Anterior cingulate cortex (tissue), 58 donors: ENCODE results near the gene BGN.

Experiments used
- DNase-seq, 58 donors: peaks; one replicate each; lab custom pipeline; 2025; lab: John Stamatoyannopoulos, UW

The BGN gene

DNA sequence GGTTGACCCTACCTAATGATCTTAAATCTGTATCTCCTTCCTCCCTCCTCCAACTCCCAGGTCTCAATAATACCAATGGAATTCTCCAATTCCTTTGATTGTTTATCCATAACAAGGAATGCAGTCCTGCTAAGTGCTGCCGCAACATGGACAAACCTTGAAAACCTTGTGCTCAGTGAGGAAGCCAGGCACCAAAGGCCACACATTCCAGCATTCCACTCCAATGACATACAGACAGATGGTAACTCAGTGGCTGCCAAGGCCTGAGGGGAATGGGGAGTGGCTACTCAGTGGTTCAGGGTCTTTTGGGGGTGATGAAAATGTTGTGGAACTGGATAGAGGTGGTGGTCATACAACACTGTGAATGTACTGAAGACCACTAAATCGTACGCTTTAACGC lies 34.8 kb upstream of the BGN start:
- no peak for DNase-seq

DNA sequence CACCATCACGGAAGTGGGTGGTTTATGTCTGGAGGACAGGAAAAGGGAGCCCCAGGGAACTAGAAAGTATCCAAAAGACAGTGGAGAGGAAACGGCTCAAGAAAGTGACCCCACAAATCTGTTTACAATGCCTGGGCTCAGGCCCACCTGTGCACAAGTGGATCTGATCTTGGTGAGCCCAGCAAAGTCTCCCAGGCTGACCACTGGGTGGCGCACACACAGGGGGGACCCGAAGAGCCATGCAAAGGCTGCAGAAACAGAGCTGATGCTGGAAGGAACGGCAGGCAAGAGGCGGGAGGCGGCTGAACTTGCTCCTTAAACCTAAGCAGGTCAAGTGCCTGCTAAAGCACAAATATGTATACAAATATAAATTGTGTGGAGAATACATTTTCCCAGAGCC lies 34.0 kb upstream of the BGN start:
- peak in 24 of 58 donors; percentile 1 to 39 (median 14) for DNase-seq

GRCh38 chrX:153462291-153462690 lies 32.5 kb upstream of the BGN start:
- DNase-seq, result no peak

DNA sequence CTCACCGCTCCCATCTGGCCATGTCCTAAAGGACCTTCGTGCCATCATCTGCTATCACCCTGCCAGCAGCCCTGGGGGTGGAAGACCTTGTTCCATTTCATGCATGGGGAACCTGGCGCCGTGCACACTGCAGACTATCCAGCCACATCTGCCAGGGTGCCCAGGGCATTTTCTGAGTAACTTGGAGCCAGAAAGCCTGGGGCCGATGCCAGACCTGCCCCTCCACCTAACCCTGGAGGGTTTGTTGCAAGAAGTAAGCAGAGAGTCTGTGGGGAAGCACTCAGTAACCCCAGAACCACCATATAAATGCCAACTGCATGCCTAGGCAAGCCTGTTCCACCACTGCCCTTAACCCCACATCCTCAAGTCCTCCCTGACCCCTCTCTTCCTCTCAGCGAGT lies 31.7 kb upstream of the BGN start:
- no peak for DNase-seq

- DNase-seq, result no peak
These were observed 31.2 kb upstream of the BGN start for GRCh38 chrX:153463556-153463955.

- DNase-seq, result no peak
These were observed 30.7 kb upstream of the BGN start for GRCh38 chrX:153464116-153464515.

DNA sequence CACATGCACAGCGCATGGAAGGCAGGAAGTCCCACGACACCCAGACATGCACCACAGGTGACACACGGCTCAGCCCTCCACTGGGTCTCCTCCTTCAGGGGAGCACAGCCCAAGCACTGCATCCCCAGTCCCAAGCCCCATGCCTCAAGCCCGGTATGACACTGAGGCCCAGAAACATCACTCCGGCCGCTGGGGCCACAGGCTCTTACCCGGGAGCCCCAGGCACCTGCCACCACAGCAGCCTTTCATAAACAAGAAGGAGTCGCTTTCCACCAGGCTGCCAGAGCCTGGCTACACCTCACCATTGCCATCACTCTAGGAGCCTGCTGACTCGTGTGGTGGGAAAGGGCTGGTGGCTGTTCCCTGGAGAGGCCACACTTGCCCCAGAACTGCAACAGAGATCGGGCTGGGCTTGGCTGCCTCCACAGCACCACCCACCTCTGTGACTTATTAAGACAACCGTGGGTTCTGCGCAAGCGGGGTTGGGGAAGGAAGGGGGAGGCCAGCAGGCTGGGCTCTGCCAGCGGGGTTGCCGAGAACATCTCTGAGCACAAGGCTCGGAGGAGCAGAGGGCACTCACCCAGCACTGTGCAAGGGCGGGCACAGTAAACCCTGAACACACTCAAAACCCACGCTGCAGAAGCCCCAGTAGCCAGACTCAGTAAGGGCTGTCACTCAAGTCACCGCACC lies 28.9 kb upstream of the BGN start:
- DNase-seq, result peak in 4 of 58 donors; percentile 1 to 12 (median 3)

GRCh38 chrX:153468008-153468580 lies 26.7 kb upstream of the BGN start:
- DNase-seq, result no peak

GRCh38 chrX:153469811-153470410 lies 24.9 kb upstream of the BGN start:
- DNase-seq, result peak in 5 of 58 donors; percentile 52 to 69 (median 56)

DNA sequence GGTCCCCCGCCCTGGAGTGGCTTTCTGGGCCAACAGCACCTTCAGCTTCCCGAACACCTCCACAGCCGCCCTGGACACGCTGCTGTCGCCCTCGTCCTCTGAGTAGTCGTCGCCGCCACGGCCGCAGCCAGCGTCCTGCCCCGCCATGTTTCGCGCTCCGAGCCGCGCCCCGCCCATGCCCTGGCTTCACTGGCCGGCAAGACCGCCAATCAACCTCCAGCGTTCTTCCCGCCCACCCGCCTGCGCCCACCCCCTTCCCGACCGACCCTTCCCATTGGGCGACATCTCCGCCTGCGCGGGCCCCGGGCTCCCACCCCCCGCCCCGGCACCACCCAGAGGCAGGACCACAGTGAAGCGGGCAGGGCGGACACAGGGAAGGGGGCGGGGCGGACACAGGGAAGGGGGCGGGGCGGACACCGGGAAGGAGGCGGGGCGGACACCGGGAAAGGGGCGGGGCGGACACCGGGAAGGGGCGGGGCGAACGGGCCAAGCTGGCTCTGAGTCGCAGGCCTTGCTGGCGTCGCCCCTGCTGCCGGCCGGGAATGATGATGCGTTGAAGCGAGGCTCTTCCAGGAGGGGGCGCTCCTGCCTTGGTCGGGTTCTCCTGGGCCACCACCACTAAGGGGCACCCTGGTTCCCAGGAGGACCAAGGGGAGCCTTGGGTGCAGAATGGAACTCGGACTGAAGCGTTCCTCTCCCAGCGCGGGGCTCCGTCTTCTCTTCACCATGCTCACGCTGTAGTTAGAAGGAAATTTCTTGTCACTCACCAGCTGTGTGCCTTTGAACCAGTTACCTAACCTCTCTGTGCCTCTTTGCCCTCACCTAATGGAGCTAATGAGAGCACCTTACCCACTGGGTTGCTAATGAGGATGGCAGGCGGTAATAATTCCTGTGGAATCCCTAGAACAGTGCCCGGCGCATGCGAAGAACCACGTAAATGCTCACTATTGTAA lies 24.1 kb upstream of the BGN start, which contains the start of gene HAUS7:
Gene HAUS7 (minus strand): TSS at position 166 of the 953 bp plus-strand sequence. CDS start 19 bp downstream, at position 147.
- DNase-seq, result peak; percentile 38 to 97 (median 88)

- DNase-seq, result no peak
These were observed 23.0 kb upstream of the BGN start for GRCh38 chrX:153471663-153472280.

DNA sequence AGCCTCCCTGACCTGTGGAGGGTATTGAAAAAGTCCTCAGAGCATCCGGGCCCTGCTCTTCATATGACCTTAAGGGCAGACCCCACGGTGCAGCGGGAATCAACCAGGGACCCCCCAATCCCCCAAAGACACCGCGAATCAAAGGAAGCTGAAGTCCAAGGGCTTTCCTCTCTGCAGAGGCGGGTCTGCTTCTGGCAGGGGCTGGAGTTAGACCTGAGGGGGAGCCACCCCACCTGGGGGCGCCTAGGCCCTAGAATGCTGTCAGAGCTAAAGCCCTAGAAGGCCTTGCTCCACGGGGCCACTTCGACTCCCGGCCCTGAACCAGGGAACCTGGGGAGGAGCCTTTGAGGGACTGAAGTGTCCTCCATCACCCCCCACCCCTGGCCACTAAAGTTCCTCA lies 21.7 kb upstream of the BGN start:
- no peak for DNase-seq

GRCh38 chrX:153474266-153474665 lies 20.5 kb upstream of the BGN start:
- DNase-seq, result no peak

GRCh38 chrX:153474718-153475117 lies 20.1 kb upstream of the BGN start:
- DNase-seq, result peak in 34 of 58 donors; percentile 3 to 62 (median 28)

DNA sequence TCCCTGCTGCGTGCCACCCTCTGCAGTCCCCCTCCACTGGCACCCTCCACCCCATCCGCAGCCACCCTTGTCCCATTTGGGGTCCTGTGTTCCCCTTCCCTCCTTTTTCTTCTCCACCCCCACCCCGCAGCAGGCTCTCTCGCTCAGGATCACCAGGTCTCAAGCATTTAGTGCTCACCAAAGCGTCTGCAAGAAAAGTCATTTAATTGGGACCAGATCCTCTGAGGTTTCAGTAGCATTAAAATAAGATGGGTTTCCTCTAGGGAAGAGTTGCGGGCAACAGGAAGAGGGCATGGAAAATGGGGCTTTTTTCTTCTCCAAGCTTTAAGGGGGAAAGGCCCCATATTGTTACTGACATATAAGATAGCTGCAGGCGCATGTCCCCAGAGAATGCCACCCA lies 19.5 kb upstream of the BGN start:
- DNase-seq, result no peak

DNA sequence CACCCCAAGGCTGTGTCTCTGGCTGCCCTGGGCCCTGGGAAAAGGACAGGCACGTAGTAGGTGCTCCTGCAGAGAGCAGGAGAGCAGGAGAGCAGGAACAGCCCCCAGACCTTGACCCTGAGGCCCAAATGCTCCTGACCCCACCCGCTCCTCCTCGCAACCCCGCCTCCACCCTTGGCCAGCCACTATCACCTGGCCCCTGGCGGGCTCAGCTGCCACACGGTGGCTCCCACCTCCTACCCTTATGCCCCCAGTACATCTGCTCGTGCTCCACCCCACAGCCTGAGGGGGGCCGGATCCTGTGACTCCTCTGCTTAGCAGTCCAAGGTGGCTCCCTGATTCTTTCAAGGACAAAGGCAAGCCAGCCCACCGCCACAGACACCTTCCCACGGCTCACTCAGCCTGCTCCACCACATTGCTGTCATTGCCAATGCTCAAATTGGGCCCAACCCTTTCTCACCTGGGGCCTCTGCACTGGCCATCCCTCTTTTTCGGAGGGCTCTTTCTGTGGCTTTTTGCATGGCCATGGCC lies 19.0 kb upstream of the BGN start:
- DNase-seq, result no peak

DNA sequence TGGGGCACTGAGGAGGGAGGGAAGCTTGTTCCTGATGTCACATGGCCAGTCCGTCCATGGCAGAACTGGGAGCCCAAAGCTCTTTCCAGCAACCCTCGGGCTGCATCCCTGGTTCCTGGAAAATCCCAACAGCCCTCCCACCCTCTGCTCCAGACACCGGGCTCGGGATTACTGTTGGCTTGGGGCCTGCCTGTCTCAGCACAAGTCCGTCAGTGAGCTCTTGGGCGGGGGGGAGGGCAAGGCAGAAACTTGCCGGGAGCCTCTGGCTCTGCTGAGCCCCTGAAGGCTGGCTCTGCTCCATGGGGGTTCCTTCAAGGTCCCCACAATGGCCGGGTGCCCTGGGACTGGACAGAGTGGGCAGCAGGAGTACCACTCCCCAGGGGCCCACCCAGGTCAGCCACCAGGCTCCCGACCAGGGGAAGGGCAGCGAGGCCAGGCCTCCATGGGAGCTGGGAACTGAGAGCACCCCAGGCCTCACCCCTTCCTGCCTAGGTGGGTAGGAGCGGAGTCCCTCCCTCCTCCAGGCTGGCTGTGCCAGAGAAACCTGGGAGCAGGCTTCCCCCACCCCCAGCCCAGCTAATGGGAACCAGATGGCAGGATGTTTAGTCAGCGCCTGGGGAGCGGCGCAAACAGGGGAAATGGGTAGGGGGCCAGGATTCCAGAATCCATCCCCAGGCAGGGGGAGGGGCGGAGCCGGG lies 18.0 kb upstream of the BGN start:
- DNase-seq, result peak in 2 of 58 donors; percentile 11 to 22

GRCh38 chrX:153477364-153477857 lies 17.4 kb upstream of the BGN start:
- DNase-seq, result no peak

GRCh38 chrX:153477901-153478300 lies 16.9 kb upstream of the BGN start:
- no peak for DNase-seq
